Stimulated activated CD4-positive, alpha-beta T cell treated with anti-CD3 and anti-CD28 coated beads, Interleukin-1b, Interleukin-23, amount 100 ng/mL, for 4 hours (primary cell): ENCODE data around the gene PSMB7.

Experiments
- DNase-seq, 2 donors: peaks; one replicate each; pipeline ENCODE4 v3.0.0-alpha.2; 2020; ENCODE audit warnings: low read depth in 2 of 2

Gene PSMB7

GRCh38 chr9:124411514-124412227, 3.6 kb downstream of the PSMB7 start:
- DNase-seq = no peak

GRCh38 chr9:124410321-124410913, 4.8 kb downstream of the PSMB7 start:
- no peak for DNase-seq

- DNase-seq = no peak
These were observed 5.8 kb downstream of the PSMB7 start for GRCh38 chr9:124409410-124409809.

DNA sequence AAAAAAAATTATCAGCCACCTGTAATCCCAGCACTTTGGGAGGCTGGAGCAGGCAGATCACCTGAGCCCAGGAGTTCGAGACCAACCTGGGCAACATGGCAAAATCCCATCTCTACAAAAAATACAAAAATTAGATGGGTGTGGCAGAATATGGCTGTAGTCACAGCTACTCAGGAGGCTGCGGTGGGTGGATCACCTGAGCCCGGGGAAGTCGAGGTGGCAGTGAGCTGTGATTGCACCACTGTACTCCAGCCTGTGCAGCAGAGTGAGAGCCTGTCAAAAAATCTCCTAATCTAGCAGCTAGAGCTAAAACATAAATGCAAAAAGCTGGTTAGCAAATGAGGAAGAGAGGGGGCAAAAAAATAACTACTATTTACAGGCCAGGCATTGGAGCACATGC, 12.0 kb downstream of the PSMB7 start:
- DNase-seq = no peak

DNA sequence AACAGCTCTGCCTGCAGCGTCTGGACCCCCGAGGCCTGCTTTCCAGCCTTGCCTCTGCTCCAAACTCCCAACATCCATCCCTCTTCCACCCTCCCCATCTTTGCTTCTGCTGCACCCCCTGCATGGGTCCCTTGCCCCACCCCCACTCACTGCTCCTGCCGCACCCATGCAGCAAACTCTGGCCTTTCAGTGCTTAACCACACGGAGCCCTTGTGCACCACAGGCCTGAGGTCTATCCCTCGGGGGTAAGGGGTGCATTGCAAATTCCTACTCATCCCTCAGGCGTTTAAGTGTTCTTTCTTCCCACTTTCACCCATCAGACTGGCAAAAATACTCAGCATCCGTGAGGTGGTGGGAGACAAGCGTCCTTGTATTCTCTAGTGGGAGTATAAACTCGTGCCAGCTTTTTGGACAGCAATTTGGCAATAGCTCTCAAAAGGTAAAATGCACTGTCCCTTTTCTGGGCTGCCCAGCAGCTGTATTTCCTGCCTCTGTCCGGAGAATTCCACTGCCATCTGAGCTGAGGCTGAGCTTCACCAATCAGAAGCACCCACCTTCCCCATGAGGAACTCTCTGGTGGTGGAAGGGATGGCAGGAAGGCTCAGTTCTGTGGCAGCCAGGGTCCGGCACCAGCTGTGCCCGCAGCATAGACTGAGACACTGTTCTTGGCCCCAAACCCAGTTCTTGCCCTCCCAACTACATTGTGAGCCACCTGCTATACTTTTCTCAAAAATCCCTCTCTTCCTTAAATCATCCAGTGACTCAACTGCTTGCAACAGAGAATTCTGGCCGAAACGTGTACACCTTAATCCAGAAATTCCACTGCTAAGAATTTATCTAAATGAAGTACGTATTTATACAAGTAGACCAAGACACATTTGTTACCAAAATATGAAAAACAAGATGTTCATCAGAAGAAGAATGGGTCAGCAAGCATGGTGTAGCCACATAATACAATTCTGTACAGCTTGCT, 15.0 kb downstream of the PSMB7 start:
- DNase-seq = no peak

DNA sequence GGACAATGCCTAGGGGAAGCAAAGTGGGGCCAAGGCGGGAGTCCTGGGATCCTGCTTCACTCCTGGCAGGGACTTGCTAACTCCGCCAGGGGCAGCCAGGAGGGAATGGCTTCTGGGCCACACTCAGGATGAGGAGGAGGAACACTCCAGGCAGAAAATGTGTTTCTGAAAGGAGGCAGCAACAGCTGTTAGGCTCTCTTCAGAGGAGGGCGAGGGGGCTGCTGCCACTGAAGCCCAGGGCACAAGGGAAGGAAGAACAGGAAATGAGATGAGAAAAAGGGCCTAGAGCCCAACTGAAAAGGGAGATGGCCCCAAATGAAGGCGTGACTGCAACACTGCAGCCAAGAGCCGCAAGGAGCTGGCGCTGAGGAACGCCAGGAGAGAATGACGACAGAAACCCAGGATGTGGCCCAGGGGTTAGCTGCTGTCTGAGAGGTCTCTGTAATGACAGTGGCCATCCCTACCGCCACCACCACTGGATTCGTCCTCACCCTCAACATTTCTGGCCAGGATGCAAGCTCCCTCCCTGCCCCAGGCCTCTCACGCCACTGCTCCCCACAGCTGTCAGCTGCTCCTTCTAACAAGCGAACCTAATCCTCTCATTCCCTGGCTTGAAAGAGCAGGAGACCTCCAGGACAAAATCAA, 15.8 kb downstream of the PSMB7 start:
- DNase-seq = no peak

GRCh38 chr9:124398191-124398935, 16.9 kb downstream of the PSMB7 start:
- no peak for DNase-seq

- no peak for DNase-seq
These were observed 19.4 kb downstream of the PSMB7 start for GRCh38 chr9:124395826-124396225.

DNA sequence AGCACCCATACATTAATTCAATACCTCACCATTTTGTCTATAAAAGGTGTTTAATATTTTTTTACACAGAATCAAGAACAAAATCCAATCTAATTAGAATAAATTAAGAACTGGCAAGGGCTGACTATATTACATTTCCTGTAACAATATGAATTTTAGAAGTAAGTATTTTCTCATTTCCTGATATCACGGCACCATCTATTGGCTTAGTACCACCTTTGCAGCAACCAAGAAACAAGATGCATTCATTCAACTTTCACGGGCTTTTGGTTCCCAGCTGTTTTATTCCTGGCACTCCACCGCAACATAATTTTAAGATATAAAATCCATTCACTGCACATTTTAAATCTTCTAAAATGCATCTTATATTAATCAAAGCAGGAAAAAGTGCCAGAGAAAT, 20.6 kb downstream of the PSMB7 start:
- no peak for DNase-seq

DNA sequence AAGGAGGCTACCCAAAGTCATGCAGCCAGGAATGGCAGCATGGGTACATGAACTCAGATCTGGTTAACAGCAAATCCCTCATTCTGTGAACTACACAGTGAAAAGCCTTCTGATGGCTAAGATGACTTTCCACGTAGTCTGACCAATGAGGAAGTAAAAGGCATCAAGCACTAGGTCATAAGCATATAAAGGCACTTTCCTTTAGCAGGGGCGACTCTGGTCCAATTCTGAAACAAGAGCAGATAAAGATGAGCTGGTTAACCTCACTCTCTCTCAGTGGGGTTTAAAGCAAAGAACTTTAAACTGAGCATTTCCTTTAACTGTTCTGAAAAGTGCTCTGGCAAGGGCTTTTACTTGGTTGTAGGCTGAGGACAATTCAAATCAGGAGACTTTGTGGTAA, 21.1 kb downstream of the PSMB7 start:
- DNase-seq = no peak

DNA sequence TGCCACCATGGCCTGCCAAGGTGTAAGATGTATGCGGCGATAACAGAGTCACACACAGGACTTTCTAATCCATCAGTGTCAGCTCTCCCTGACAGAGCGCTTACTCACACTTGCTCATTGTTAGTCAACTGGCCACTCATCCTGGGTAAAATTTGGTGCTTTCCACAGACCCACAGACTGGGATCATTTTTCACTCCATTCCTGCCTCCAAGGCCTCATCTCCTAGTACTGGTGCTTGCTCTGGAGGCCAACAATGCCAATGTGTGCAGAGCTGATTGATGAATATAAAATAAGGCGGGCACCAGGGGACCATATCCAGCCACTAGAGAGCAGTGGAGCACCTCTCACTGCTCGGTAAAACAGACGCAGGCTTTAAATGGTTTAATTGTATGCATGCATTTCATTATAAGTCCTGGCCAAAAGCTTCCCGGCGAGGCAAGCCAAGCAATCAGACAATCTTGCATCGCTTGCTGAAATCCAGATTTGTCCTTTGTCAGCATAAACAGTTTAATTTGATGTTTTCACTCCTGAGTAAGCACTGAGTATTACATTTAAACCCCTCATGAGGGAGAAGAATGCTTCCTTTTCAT, 22.3 kb downstream of the PSMB7 start:
- DNase-seq = no peak

DNA sequence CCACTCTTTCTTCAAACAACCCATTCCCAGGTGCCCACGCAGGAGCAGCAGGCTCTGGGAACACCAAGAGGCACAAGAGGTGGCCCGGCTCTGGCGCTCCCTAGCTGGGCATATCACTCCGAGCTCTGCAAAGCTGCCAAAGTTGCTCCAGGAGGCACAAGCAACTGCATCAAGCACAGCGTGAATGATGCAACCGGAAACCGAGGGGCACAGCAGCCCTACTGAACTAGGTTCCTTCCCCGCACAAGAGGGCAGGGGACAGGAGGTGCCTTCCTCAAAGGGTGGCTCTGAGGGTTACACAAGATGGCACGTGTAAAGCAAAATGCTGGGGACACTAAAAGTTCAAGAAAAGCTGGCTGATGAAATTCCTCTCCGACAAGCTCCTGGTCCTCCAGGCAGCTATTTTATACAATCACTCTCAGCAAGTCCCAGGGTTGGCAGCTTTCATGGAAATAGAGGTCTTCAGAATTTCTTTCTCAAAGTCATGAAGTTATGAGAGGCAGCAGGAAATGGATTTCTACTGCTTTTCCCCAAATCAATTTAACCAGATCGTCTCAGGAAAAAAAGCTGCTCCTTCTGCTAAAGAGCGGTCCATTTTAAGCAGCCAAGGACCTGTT, 22.9 kb downstream of the PSMB7 start:
- DNase-seq = no peak

DNA sequence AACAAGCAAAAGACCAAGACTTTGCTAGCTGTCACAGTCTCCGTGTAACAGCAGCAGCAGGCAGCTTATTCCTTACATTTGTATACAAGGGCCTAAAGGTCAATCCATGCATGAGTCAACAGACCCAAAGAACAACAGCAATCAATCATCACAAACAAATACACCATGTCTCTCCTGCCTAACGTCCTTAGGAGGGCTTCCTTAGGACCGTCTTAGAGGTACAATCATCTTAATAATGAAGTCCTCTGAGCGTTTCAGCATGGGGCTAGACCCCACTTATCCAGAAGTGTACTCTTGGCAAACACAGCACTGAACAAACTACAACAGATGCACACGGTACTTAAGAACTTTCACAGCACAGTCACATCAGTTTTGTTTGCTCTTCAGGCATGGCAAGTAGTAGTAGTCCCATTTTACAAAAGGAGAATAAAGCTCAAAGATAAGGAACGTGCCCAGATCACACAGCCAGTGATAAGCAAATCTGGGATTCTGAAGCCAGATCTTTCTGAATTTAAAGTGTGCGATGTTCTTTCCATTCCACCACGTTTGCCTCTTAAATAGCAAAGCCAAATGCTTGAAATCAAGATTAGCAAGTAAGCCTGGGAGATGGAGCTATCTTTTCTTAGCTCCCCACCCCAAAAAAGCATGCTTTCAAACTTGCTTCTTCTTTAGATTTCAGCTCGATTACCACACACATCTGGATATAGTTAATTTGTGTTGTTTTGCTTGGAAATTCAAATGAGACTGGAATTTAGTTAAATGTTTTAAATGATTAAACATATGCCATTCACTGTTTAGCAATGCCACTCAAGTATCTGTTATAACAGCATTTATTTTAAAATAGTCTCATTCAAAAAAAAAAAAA, 24.2 kb downstream of the PSMB7 start:
- DNase-seq = no peak

GRCh38 chr9:124389146-124389939, 25.9 kb downstream of the PSMB7 start:
- no peak for DNase-seq

DNA sequence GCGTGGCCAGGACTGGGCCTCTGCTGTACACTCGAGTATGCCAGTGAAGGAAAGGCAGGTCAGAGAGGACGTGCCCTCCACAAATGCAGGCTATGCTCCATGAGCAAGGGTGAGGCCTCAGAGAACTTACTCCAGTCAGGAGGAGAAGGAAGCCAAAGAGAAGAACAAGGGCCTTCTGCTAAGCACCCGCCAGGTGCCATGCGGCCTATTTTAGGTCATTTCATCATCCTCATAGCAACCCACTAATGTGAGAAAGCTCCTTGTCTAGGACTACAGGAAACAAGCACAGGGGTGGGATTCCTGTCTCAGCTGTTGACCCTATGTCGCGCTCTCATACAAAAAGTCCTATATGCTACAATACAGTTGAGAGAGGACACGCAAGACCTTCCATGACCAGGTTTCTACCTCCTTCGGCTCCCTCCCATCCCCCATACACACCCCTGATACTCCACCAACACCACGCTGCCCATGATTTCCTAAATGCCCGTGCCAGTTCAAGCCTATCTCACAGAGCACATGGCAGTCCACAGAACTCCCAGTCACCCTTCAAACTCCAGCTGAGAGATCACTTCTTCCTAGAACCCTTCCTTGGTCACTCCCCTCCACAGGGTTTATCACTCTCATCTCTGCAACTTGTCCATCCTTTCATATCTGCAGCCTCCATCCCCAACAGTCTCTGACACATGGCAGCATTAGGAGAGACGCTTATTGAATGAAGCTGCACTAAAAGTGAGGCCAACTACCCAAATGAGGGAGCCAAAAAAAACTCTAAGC, 26.8 kb downstream of the PSMB7 start:
- no peak for DNase-seq

GRCh38 chr9:124386201-124386600, 29.0 kb downstream of the PSMB7 start:
- DNase-seq = no peak

- no peak for DNase-seq
These were observed 29.6 kb downstream of the PSMB7 start for GRCh38 chr9:124385623-124386022.

- no peak for DNase-seq
These were observed 30.4 kb downstream of the PSMB7 start for GRCh38 chr9:124384846-124385245.
